HG02973 (cell line): ENCODE measurements around the gene CHMP2B.
A peak's percentile ranks its signal among the peaks of the same experiment; 100 is the strongest.

Experiments
- ATAC-seq: cut with Tn5 transposase; IDR thresholded peaks from one replicate; pipeline ENCODE4 v1.9.1; 2021; ENCODE audit warnings: moderate library complexity; ENCODE audit not compliant: unreplicated experiment

The CHMP2B gene

GRCh38 chr3:87227104-87227834 is at the start of gene CHMP2B:
Gene CHMP2B (plus strand): TSS chr3:87227309. CDS start chr3:87227523, 214 bp downstream.
- peak; percentile 97 for ATAC-seq

- ATAC-seq, result no peak
Measured at GRCh38 chr3:87179642-87180041, 47.5 kb upstream of the CHMP2B start.

- no peak for ATAC-seq
Measured at GRCh38 chr3:87181551-87181950, 45.6 kb upstream of the CHMP2B start.

- no peak for ATAC-seq
Measured at GRCh38 chr3:87182023-87182422, 45.1 kb upstream of the CHMP2B start.

- ATAC-seq, result no peak
Measured at GRCh38 chr3:87186608-87187159, 40.4 kb upstream of the CHMP2B start.

- ATAC-seq, result no peak
Measured at GRCh38 chr3:87191175-87191574, 35.9 kb upstream of the CHMP2B start.

GRCh38 chr3:87191641-87192040 is 35.5 kb upstream of the CHMP2B start:
- ATAC-seq, result no peak

- ATAC-seq, result no peak
Measured at GRCh38 chr3:87196879-87197278, 30.2 kb upstream of the CHMP2B start.

GRCh38 chr3:87197531-87197930 is 29.6 kb upstream of the CHMP2B start:
- no peak for ATAC-seq

GRCh38 chr3:87198774-87199173 is 28.3 kb upstream of the CHMP2B start:
- ATAC-seq, result no peak

- no peak for ATAC-seq
Measured at GRCh38 chr3:87199628-87200027, 27.5 kb upstream of the CHMP2B start.

GRCh38 chr3:87200060-87200647 is 27.0 kb upstream of the CHMP2B start:
- no peak for ATAC-seq

GRCh38 chr3:87201727-87202126 is 25.4 kb upstream of the CHMP2B start:
- no peak for ATAC-seq

- ATAC-seq, result no peak
Measured at GRCh38 chr3:87203809-87204208, 23.3 kb upstream of the CHMP2B start.

GRCh38 chr3:87206070-87206469 is 21.0 kb upstream of the CHMP2B start:
- no peak for ATAC-seq

- ATAC-seq, result no peak
Measured at GRCh38 chr3:87206635-87207034, 20.5 kb upstream of the CHMP2B start.

GRCh38 chr3:87207460-87207859 is 19.6 kb upstream of the CHMP2B start:
- no peak for ATAC-seq

GRCh38 chr3:87209111-87209510 is 18.0 kb upstream of the CHMP2B start:
- no peak for ATAC-seq

- ATAC-seq, result no peak
Measured at GRCh38 chr3:87218560-87218959, 8.5 kb upstream of the CHMP2B start.

- no peak for ATAC-seq
Measured at GRCh38 chr3:87219611-87220010, 7.5 kb upstream of the CHMP2B start.

GRCh38 chr3:87225659-87226058 is 1.4 kb upstream of the CHMP2B start:
- no peak for ATAC-seq

- peak; percentile 2 for ATAC-seq
Measured at GRCh38 chr3:87227835-87228144, 681 bp downstream of the CHMP2B start.

- no peak for ATAC-seq
Measured at GRCh38 chr3:87228316-87228715, 1.2 kb downstream of the CHMP2B start.
